HEK293 (cell line): Measurements from ENCODE around the gene RPL19.

ENCODE experiments used
- CTCF ChIP-seq: fragments of 450-650 bp; formaldehyde crosslinking; IDR thresholded peaks from 2 replicates; pipeline ENCODE4 v1.5.1; 2016; ENCODE audit warnings: missing biosample characterization, missing genetic modification characterization
- GLI2 ChIP-seq: fragments of 450-650 bp; formaldehyde crosslinking; IDR thresholded peaks from 2 replicates; pipeline ENCODE4; 2017; ENCODE audit warnings: missing biosample characterization, missing genetic modification characterization, low read depth, borderline replicate concordance
- GLI4 ChIP-seq: fragments of 450-650 bp; formaldehyde crosslinking; IDR thresholded peaks from 2 replicates; pipeline ENCODE4 v1.5.1; 2016; ENCODE audit warnings: missing biosample characterization, missing genetic modification characterization
- KLF17 ChIP-seq: fragments of 450-650 bp; formaldehyde crosslinking; IDR thresholded peaks from 2 replicates; pipeline ENCODE4 v1.5.1; 2016; ENCODE audit warnings: missing biosample characterization, missing genetic modification characterization
- KLF7 ChIP-seq: fragments of 450-650 bp; formaldehyde crosslinking; IDR thresholded peaks from 2 replicates; pipeline ENCODE4 v1.5.1; 2016; ENCODE audit warnings: missing biosample characterization, missing genetic modification characterization, borderline replicate concordance
- MZF1 ChIP-seq: fragments of 450-650 bp; formaldehyde crosslinking; IDR thresholded peaks from 2 replicates; pipeline ENCODE4 v1.5.1; 2017; ENCODE audit warnings: missing biosample characterization, missing genetic modification characterization, borderline replicate concordance
- PBX3 ChIP-seq: sonication (generic); formaldehyde crosslinking; IDR thresholded peaks from 2 replicates; pipeline ENCODE4 v1.8.1; 2022; ENCODE audit warnings: mild to moderate bottlenecking, moderate library complexity, missing genetic modification reagents
- SP7 ChIP-seq: fragments of 450-650 bp; formaldehyde crosslinking; IDR thresholded peaks from 2 replicates; pipeline ENCODE4 v1.5.1; 2016; ENCODE audit warnings: missing biosample characterization, missing genetic modification characterization
- YY1 ChIP-seq: fragments of 450-650 bp; formaldehyde crosslinking; IDR thresholded peaks from 2 replicates; pipeline ENCODE4 v1.5.1; 2018; ENCODE audit warnings: missing biosample characterization, missing genetic modification characterization
- YY2 ChIP-seq: fragments of 450-650 bp; formaldehyde crosslinking; IDR thresholded peaks from 2 replicates; pipeline ENCODE4 v1.5.1; 2016; ENCODE audit warnings: missing biosample characterization, missing genetic modification characterization
- ZBTB10 ChIP-seq: fragments of 450-650 bp; formaldehyde crosslinking; IDR thresholded peaks from 2 replicates; pipeline ENCODE4 v1.5.1; 2016; ENCODE audit warnings: missing biosample characterization, missing genetic modification characterization
- ZIC2 ChIP-seq: fragments of 450-650 bp; formaldehyde crosslinking; IDR thresholded peaks from 2 replicates; pipeline ENCODE4 v1.5.1; 2016; ENCODE audit warnings: missing biosample characterization, missing genetic modification characterization
- ZNF16 ChIP-seq: fragments of 450-650 bp; formaldehyde crosslinking; IDR thresholded peaks from 2 replicates; pipeline ENCODE4 v1.5.1; 2016; ENCODE audit warnings: low read depth, missing biosample characterization, missing genetic modification characterization
- ZNF174 ChIP-seq: fragments of 450-650 bp; formaldehyde crosslinking; IDR thresholded peaks from 2 replicates; pipeline ENCODE4 v1.5.0; 2017; ENCODE audit warnings: missing biosample characterization, mild to moderate bottlenecking, missing genetic modification characterization
- ZNF335 ChIP-seq: fragments of 450-650 bp; formaldehyde crosslinking; conservative IDR thresholded peaks from 2 replicates; pipeline ENCODE4 v1.5.1; 2016; ENCODE audit warnings: missing biosample characterization, missing genetic modification characterization
- ZNF37A ChIP-seq: fragments of 450-650 bp; IDR thresholded peaks from 2 replicates; pipeline ENCODE4 v1.5.1; 2018; ENCODE audit warnings: missing biosample characterization, missing genetic modification characterization
- ZNF391 ChIP-seq: fragments of 450-650 bp; formaldehyde crosslinking; IDR thresholded peaks from 2 replicates; pipeline ENCODE4 v1.5.1; 2016; ENCODE audit warnings: low read depth, missing biosample characterization, missing genetic modification characterization, borderline replicate concordance
- ZNF404 ChIP-seq: fragments of 450-650 bp; formaldehyde crosslinking; IDR thresholded peaks from 2 replicates; pipeline ENCODE4 v1.5.1; 2017; ENCODE audit warnings: missing biosample characterization, missing genetic modification characterization
- ZNF416 ChIP-seq: fragments of 450-650 bp; formaldehyde crosslinking; IDR thresholded peaks from 2 replicates; pipeline ENCODE4 v1.5.1; 2016; ENCODE audit warnings: missing biosample characterization, missing genetic modification characterization
- ZNF530 ChIP-seq: fragments of 450-650 bp; formaldehyde crosslinking; IDR thresholded peaks from 2 replicates; pipeline ENCODE4 v1.5.1; 2016; ENCODE audit warnings: low read depth, missing biosample characterization, missing genetic modification characterization
- ZNF548 ChIP-seq: fragments of 450-650 bp; formaldehyde crosslinking; IDR thresholded peaks from 2 replicates; pipeline ENCODE4 v1.5.1; 2016; ENCODE audit warnings: missing biosample characterization, missing genetic modification characterization
- ZNF561 ChIP-seq: fragments of 450-650 bp; IDR thresholded peaks from 2 replicates; pipeline ENCODE4 v1.5.1; 2018; ENCODE audit warnings: missing biosample characterization, missing genetic modification characterization, borderline replicate concordance
- ZNF610 ChIP-seq: fragments of 450-650 bp; formaldehyde crosslinking; IDR thresholded peaks from 2 replicates; pipeline ENCODE4 v1.5.1; 2016; ENCODE audit warnings: missing biosample characterization, missing genetic modification characterization, borderline replicate concordance
- ZNF645 ChIP-seq: fragments of 450-650 bp; formaldehyde crosslinking; IDR thresholded peaks from 2 replicates; pipeline ENCODE4; 2016; ENCODE audit warnings: missing biosample characterization, missing genetic modification characterization
- ZNF654 ChIP-seq: fragments of 450-650 bp; formaldehyde crosslinking; IDR thresholded peaks from 2 replicates; pipeline ENCODE4 v1.5.1; 2016; ENCODE audit warnings: low read depth, missing biosample characterization, missing genetic modification characterization
- ZNF658 ChIP-seq: fragments of 450-650 bp; formaldehyde crosslinking; IDR thresholded peaks from 2 replicates; pipeline ENCODE4; 2016; ENCODE audit warnings: missing biosample characterization, missing genetic modification characterization
- ZNF670 ChIP-seq: fragments of 450-650 bp; formaldehyde crosslinking; IDR thresholded peaks from 2 replicates; pipeline ENCODE4 v1.5.1; 2016; ENCODE audit warnings: missing biosample characterization, missing genetic modification characterization, low read depth
- ZNF747 ChIP-seq: fragments of 450-650 bp; formaldehyde crosslinking; IDR thresholded peaks from 2 replicates; pipeline ENCODE4 v1.5.1; 2016; ENCODE audit warnings: missing biosample characterization, missing genetic modification characterization
- ZNF768 ChIP-seq: fragments of 450-650 bp; formaldehyde crosslinking; IDR thresholded peaks from 2 replicates; pipeline ENCODE4 v1.5.1; 2018; ENCODE audit warnings: missing biosample characterization, mild to moderate bottlenecking, missing genetic modification characterization
- ZSCAN16 ChIP-seq: fragments of 450-650 bp; formaldehyde crosslinking; IDR thresholded peaks from 2 replicates; pipeline ENCODE4 v1.5.1; 2016; ENCODE audit warnings: missing biosample characterization, missing genetic modification characterization
- ZSCAN4 ChIP-seq: fragments of 450-650 bp; formaldehyde crosslinking; IDR thresholded peaks from 2 replicates; pipeline ENCODE4 v1.5.1; 2017; ENCODE audit warnings: missing biosample characterization, missing genetic modification characterization
- ZXDB ChIP-seq: fragments of 450-650 bp; formaldehyde crosslinking; IDR thresholded peaks from 2 replicates; pipeline ENCODE4 v1.5.1; 2016; ENCODE audit warnings: missing biosample characterization, missing genetic modification characterization

The RPL19 gene

GRCh38 chr17:39231591-39232551, 31.8 kb downstream of the RPL19 start (continued):
- TF ChIP-seq ZSCAN4 (no peak), ZNF174 (no peak), KLF17 (tag by site-specific recombination) (peak; percentile 86), ZNF16 (tag by site-specific recombination) (no peak), ZXDB (tag by site-specific recombination) (no peak), MZF1 (no peak), ZNF37A (no peak), GLI2 (tag by site-specific recombination) (no peak), ZNF335 (peak; percentile 58), YY1 (tag by site-specific recombination) (no peak), ZNF391 (tag by site-specific recombination) (no peak), ZNF658 (tag by site-specific recombination) (no peak), ZNF404 (tag by site-specific recombination) (no peak), PBX3 (CRISPR knock-in tag) (no peak), ZNF645 (tag by site-specific recombination) (no peak), KLF7 (tag by site-specific recombination) (no peak), ZNF610 (no peak), ZNF747 (tag by site-specific recombination) (no peak), GLI4 (tag by site-specific recombination) (no peak), SP7 (tag by site-specific recombination) (peak; percentile 72; the same call in 1 of the 2 replicates), ZNF654 (tag by site-specific recombination) (peak; percentile 76), ZNF768 (no peak), ZSCAN16 (tag by site-specific recombination) (no peak), ZNF548 (tag by site-specific recombination) (no peak), CTCF (tag by site-specific recombination) (peak; percentile 78), ZBTB10 (tag by site-specific recombination) (peak; percentile 71; the same call in 1 of the 2 replicates), ZIC2 (tag by site-specific recombination) (peak; percentile 97), YY2 (tag by site-specific recombination) (no peak), ZNF670 (no peak), ZNF530 (tag by site-specific recombination) (no peak), ZNF416 (tag by site-specific recombination) (no peak), ZNF561 (tag by site-specific recombination) (no peak)
